DND-41 (cell line): ENCODE measurements around the gene SCTR.

ENCODE experiments used
- CTCF ChIP-seq: IDR thresholded peaks from 2 replicates; pipeline ENCODE4 v1.5.1; 2012; ENCODE audit warnings: borderline replicate concordance, low read length, moderate library complexity, mild to moderate bottlenecking; ENCODE audit not compliant: poor library complexity, severe bottlenecking; ENCODE audit errors: extremely low read depth
- EZH2 ChIP-seq: IDR thresholded peaks from 3 replicates; pipeline ENCODE4 v1.6.1; 2012; ENCODE audit warnings: borderline replicate concordance, low read depth, mild to moderate bottlenecking, moderate library complexity, low read length, inconsistent platforms; ENCODE audit not compliant: severe bottlenecking

- no peak for TF ChIP-seq CTCF
- no peak for TF ChIP-seq EZH2
Measured at GRCh38 chr2:119522671-119523070, 1.6 kb downstream of the SCTR start.
